Measurements from ENCODE around the gene SLC15A5. TPM values are rescaled to one million over a fixed set of nuclear protein-coding genes. Genes with fewer than 3 reads are reported as not detected.

SLC15A5 gene
- total and polyA plus RNA-seq, 2 of the 8 experiments (the other 6 are each of a cell fraction or from before 2014, with no cell fraction given) = not detected

GRCh38 chr12:16183541-16183940 is 93.9 kb downstream of the SLC15A5 start:
- Histone ChIP-seq H3K9me3 (ENCODE audit: insufficient read depth in 2 of 2, low read depth in 1 of 2, low read length in 1 of 2) (no peaks in the 10 kb centered on the region), H2BK12ac (ENCODE audit: low read depth, low read length) (no peak overlapping the region), H4K5ac (ENCODE audit: insufficient read length, low read depth, low read length) (no peak overlapping the region), H4K8ac (ENCODE audit: extremely low read depth, insufficient read depth, low read length) (no peak overlapping the region), H3K79me1 (ENCODE audit: low read depth, low read length) (no peaks in the 10 kb centered on the region), H3K4ac (replicated peaks; ENCODE audit: insufficient read length, low read depth, low read length) (no peak overlapping the region), H3K27ac (ENCODE audit: low read depth, low read length) (no peak overlapping the region), H2BK120ac (replicated peaks; ENCODE audit: low read depth, low read length) (no peak overlapping the region), H3K4me1 (replicated peaks in 1 of 4; ENCODE audit: control insufficient read depth in 3 of 4, insufficient read depth in 4 of 4, low read length in 3 of 4) (peaks cover 0 to 6% (median 0%) of the 10 kb centered on the region in 4 experiments; a peak in 1 of 7 replicates), H3K14ac (ENCODE audit: insufficient read length) (no peak overlapping the region), H2AK5ac (ENCODE audit: low read depth, low read length) (no peak overlapping the region), H3K23me2 (ENCODE audit: low read depth, low read length) (no peaks in the 10 kb centered on the region), H2BK15ac (ENCODE audit: low read length) (no peak overlapping the region), H2AFZ (ENCODE audit: low read length) (no peak overlapping the region), H3K56ac (replicated peaks; ENCODE audit: insufficient read length, low read depth, low read length) (no peak overlapping the region), H4K20me1 (replicated peaks in 1 of 2; ENCODE audit: control insufficient read depth in 1 of 2, insufficient read depth in 2 of 2, low read length in 2 of 2) (no peaks in the 10 kb centered on the region), H3K4me3 (ENCODE audit: extremely low read depth in 1 of 4, insufficient read depth in 2 of 4, low read depth in 3 of 4, low read length in 4 of 4) (no peak overlapping the region), H3K36me3 (ENCODE audit: control insufficient read depth in 2 of 4, insufficient read depth in 4 of 4, low read length in 3 of 4) (no peaks in the 10 kb centered on the region), H3K27me3 (replicated peaks in 1 of 4; ENCODE audit: control insufficient read depth in 3 of 4, extremely low read depth in 1 of 4, insufficient read depth in 3 of 4, low read length in 3 of 4) (no peaks in the 10 kb centered on the region), H3K4me2 (ENCODE audit: insufficient read depth in 1 of 2, low read depth in 2 of 2, low read length in 2 of 2) (no peak overlapping the region), H3K9ac (replicated peaks in 1 of 4; ENCODE audit: extremely low read depth in 1 of 4, low read depth in 3 of 4, low read length in 3 of 4) (no peak overlapping the region), H4K91ac (replicated peaks; ENCODE audit: insufficient read length, low read length) (no peak overlapping the region), H2BK5ac (ENCODE audit: low read depth, low read length) (no peak overlapping the region), H3K18ac (ENCODE audit: extremely low read depth, low read length) (no peak overlapping the region), H2BK20ac (ENCODE audit: low read length) (no peak overlapping the region), H3K23ac (ENCODE audit: insufficient read length) (no peak overlapping the region), H3K79me2 (ENCODE audit: control insufficient read depth in 1 of 2, insufficient read depth in 2 of 2, low read length in 2 of 2) (no peaks in the 10 kb centered on the region)
- POLR2A ChIA-PET (ENCODE audit: partially characterized antibody) = no interaction called here
- WGBS, 2 experiments (ENCODE audit: extremely low coverage in 1 of 2, insufficient coverage in 1 of 2, insufficient read length in 1 of 2, insufficient replicate concordance in 2 of 2, low coverage in 1 of 2, low lambda C conversion rate in 2 of 2, missing lambda C conversion rate in 1 of 2) = 82% methylated on average over 7 of the region's 7 CpGs; no CpG with 5 or more reads in 1 of the 2 experiments
- DNase-seq (ENCODE audit: low read depth in 1 of 2, low spot score in 2 of 2) = no peak
- TF ChIP-seq POU5F1 (IDR thresholded peaks at IDR 0.05; ENCODE audit: low read depth, low read length) (no peak), CBX5 (IDR thresholded peaks at IDR 0.05; ENCODE audit: low read depth, low read length) (no peak), CEBPB (IDR thresholded peaks at IDR 0.05; ENCODE audit: low read depth, low read length) (no peak), SUZ12 (IDR thresholded peaks at IDR 0.05; ENCODE audit: low read length) (no peak), GABPA (IDR thresholded peaks at IDR 0.05; ENCODE audit: borderline replicate concordance, insufficient read depth, low read length) (no peak), HDAC2 (IDR thresholded peaks at IDR 0.05; ENCODE audit: borderline replicate concordance in 1 of 2, low read depth in 2 of 2, low read length in 2 of 2) (no peak), E2F6 (IDR thresholded peaks at IDR 0.05) (no peak), RFX5 (IDR thresholded peaks at IDR 0.05; ENCODE audit: borderline replicate concordance, low read depth, low read length) (no peak), EGR1 (IDR thresholded peaks at IDR 0.05; ENCODE audit: borderline replicate concordance, low read depth, low read length) (no peak), SIN3A (conservative IDR thresholded peaks at IDR 0.05 in 1 of 2, IDR thresholded peaks at IDR 0.05 in 1 of 2; ENCODE audit: low read depth in 1 of 2, low read length in 2 of 2) (no peak), CBX8 (IDR thresholded peaks at IDR 0.05; ENCODE audit: borderline replicate concordance, low read depth, low read length) (no peak), ZNF274 (IDR thresholded peaks at IDR 0.05; ENCODE audit: borderline replicate concordance, extremely low read depth, low read length) (no peak), JUND (IDR thresholded peaks at IDR 0.05; ENCODE audit: low read length) (no peak), BCL11A (IDR thresholded peaks at IDR 0.05; ENCODE audit: low read depth in 2 of 2, low read length in 2 of 2) (no peak)
- CTCF ChIA-PET (ENCODE audit: partially characterized antibody) = interaction anchor here (1.0 to 2.0 kb wide), 5 partner anchors 10 to 812 kb away, joined by 3 to 5 read pairs (median 3); no protein-coding TSS in a partner anchor
- FAIRE-seq = no peak

Measured in H1 (cell line).